GM12874 (cell line): ENCODE measurements around the gene ABHD10.

Experiments
- CTCF ChIP-seq: IDR thresholded peaks from 2 replicates; pipeline ENCODE4 v1.5.1; 2011; ENCODE audit warnings: low read depth, mild to moderate bottlenecking, control low read depth, low read length, moderate library complexity; ENCODE audit not compliant: insufficient read depth

The ABHD10 gene

GRCh38 chr3:112019716-112020115 is 40.9 kb downstream of the ABHD10 start:
- TF ChIP-seq CTCF: no peak

- no peak for TF ChIP-seq CTCF
These were observed 41.9 kb downstream of the ABHD10 start for GRCh38 chr3:112020674-112021085.

- no peak for TF ChIP-seq CTCF
These were observed 48.3 kb downstream of the ABHD10 start for GRCh38 chr3:112027142-112027541.

GRCh38 chr3:112027826-112028225 is 49.0 kb downstream of the ABHD10 start:
- TF ChIP-seq CTCF: no peak

GRCh38 chr3:112030901-112031300 is 52.1 kb downstream of the ABHD10 start:
- TF ChIP-seq CTCF: no peak

- TF ChIP-seq CTCF: no peak
These were observed 53.4 kb downstream of the ABHD10 start for GRCh38 chr3:112032098-112032731.

- TF ChIP-seq CTCF: no peak
These were observed 55.6 kb downstream of the ABHD10 start, which contains the start of gene TMPRSS7 for GRCh38 chr3:112034436-112034835. Gene TMPRSS7 (plus strand): TSS chr3:112034736. CDS start chr3:112034846, 110 bp downstream.

GRCh38 chr3:112035241-112035640 is 56.4 kb downstream of the ABHD10 start:
- TF ChIP-seq CTCF: no peak
